Epithelial cell of prostate (primary cell): ENCODE measurements around the gene MGAT1.

ENCODE experiments used
- DNase-seq: peaks from one replicate; pipeline ENCODE4 v3.0.0-alpha.2; 2011; ENCODE audit warnings: low read depth, low spot score
- H3K27ac ChIP-seq: fragments of 450-650 bp; 2 replicates; pipeline ENCODE4 v1.5.1; 2017; ENCODE audit warnings: mild to moderate bottlenecking

MGAT1 gene

DNA sequence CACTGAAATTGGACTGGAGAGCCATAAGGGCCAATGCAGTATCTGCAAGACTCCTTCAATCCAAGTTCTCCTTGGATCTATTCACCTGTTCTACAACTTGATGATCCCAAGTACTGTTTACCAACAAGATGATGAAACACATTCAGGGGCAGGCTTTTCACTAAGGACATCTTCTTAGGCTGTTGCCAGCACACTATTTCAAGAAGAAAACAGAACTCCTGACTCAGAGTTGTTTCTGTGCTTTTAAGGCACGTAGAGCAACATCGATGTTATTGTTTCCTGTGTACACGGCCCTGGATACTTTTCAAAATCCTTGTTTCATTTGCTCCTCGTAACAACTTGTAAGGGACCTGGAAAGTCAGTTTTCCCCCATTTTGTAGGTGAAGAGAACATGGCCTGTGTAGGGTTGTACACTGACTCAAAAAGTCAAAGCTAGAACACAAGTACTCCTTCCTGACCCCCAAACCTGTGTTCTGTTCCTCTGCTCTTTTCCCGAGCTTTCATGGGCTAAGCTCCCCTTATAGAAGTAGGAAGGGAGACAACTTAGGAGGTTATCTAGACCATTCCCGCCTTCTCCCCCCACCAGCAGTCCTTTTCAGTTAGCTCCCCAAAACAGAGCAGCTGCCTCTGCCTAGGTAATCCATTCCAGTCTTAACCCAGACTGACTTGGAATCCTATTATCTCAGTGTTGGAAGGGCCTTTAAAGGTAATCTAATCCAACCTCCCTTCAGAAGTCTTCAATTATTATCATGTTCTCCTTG, 5.2 kb upstream of the MGAT1 start:
- peak overlapping the region; percentile 94 for H3K27ac ChIP-seq
- no peak for DNase-seq

DNA sequence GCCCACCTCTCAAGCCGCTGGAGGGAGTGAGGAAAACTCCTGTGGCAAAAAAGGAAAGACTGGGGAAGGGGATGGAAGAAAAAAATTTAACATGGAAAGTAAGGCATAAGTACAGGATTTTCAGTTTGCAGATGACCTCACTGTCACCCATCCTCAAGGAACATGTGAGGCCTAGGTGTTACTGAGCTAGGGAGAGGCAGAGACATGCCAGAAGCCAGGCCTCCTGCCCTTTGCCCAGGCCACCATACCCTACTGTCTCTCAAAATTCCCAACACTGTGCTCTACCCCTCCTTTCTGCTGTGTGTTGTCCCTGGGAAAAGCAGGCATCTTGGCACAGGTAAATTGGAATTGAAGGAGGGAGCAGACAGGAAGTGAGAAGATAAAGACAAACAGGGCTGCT, 4.4 kb upstream of the MGAT1 start:
- H3K27ac ChIP-seq: peak overlapping the region; percentile 94
- no peak for DNase-seq

GRCh38 chr5:180806351-180807011, 3.9 kb upstream of the MGAT1 start:
- H3K27ac ChIP-seq: peak overlapping the region; percentile 94
- DNase-seq: no peak

- peak overlapping the region; percentile 96 for H3K27ac ChIP-seq
- DNase-seq: no peak
Observed at GRCh38 chr5:180804129-180804618, 1.6 kb upstream of the MGAT1 start.

DNA sequence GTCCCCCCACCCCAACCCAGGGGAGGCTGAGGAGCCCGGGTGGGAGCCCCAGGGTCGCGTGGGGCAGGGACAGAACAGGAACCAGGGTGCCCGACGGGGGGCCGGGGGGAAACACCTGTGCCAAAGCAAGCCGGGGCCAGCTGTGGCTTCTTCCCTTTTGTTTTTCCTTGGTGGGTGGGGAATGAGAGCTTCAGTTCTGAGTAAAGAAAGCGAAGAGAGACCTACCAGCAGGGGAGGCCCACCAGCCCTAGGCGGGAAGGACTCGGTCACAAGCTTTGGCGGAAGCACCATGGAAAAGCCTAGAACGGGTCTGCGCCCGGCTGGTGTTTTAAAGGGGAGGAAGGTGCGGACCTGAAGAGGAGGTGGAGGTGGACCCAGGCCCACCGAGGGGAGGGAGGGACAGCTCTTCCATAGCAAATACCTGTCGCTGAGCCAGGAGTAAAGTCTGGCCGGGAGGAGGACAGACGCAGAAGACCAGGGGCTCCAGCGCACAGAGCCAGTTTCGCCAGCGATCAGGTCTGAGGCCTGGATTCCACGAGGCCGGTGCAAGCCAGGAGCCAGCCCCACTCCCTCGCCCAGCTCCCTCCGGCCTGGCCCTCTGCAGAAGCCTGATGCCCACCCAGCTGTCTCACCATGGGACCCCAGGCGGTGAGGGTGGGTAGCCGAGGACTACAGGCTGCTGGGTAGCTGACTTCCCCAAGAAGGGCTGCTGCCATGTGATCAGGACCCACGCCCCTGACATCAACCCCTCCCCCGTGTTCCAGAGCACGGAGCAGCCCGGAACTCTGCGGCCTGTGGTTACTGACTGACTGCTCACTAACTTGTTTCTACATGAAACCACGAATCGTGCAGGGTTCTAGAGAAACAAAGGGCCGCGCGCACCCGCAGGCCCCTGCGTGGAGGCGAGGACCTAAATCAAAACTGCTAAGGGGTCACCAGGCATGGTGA, 849 bp upstream of the MGAT1 start:
- peak overlapping the region; percentile 96 for H3K27ac ChIP-seq
- DNase-seq: peak; percentile 56

DNA sequence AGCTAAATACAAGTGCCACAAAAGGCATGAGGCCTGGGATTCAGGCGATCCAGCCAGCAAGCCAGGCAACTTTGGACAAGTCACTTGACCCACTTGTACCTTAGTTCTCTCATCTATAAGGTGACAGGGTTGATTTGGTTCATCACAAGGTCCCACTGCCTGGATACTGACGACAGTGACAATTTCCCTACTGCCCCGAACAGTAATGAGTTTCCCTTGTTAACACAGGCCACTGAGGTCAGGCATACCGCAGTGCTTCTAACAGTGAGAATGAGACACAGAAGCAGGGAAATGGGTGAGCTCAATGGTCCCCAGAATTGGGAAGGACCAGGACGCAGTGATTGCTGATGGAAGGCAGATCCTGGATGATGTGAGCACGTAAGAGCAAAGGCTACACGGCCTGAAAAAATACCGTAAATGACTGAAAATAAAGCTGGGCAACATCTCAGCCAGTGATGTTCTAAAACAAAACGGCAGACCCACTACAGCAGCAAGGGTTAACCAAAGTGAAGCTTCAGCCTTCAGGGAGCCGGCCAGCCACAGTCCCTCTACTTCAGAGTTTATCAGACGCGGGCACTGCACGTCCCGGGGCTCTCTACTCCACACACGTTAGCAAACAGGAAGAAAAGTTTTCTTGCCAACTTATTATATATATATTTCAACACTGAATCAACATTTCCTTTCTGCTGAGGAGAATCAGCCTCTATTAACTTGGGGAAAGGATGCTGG, 846 bp downstream of the MGAT1 start:
- H3K27ac ChIP-seq: peak overlapping the region; percentile 96
- no peak for DNase-seq

GRCh38 chr5:180799902-180800801, 2.5 kb downstream of the MGAT1 start:
- peak overlapping the region; percentile 96 for H3K27ac ChIP-seq
- no peak for DNase-seq

- peak overlapping the region; percentile 96 for H3K27ac ChIP-seq
- DNase-seq: no peak
Observed at GRCh38 chr5:180799194-180799593, 3.4 kb downstream of the MGAT1 start.

GRCh38 chr5:180798193-180798592, 4.4 kb downstream of the MGAT1 start:
- H3K27ac ChIP-seq: no peak overlapping the region

DNA sequence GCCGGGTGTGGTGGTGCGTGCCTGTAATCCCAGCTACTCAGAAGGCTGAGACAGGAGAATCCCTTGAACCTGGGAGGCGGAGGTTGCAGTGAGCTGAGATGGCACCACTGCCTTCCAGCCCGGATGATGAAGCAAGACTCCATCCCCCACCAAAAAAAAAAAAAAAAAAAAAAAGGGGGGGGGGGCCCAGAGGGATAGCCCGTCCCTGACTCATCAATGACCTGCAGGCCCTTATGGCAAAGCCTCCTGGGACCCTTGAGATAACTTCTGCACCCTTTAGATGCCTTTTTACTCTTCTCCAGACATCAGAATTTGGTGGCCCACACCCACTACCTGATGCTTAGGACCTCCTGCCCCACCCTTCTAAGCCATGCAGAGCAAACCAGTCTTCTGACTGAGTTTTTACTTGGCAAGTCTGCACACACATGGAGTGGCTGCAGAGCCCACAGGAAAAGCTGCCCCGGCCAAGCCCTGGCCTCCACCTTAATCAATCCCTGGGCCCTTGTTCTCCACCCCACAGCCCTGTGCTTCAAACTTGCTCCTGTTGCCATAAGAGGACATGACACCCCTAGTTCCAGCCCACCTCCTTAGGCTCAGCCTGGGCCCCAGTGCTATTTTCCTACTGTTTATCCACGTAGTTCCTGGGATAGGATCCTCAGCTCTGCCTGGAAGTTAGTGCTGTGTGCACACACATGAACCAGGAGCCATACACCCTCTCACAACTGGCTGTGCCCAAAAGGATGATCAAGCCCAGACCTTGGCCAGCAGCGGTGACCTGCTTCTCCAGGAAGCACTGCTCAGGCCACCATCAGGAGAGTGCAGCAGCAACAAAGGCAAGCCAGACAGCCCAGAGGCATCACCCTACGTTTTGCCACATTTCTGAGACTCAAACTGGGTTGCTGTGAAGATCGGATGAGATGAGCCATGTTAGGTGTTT, 5.1 kb downstream of the MGAT1 start:
- no peak for DNase-seq
- H3K27ac ChIP-seq: no peak overlapping the region

More at GRCh38 chr5:180798193-180798592, 4.4 kb downstream of the MGAT1 start:
- DNase-seq: no peak

DNA sequence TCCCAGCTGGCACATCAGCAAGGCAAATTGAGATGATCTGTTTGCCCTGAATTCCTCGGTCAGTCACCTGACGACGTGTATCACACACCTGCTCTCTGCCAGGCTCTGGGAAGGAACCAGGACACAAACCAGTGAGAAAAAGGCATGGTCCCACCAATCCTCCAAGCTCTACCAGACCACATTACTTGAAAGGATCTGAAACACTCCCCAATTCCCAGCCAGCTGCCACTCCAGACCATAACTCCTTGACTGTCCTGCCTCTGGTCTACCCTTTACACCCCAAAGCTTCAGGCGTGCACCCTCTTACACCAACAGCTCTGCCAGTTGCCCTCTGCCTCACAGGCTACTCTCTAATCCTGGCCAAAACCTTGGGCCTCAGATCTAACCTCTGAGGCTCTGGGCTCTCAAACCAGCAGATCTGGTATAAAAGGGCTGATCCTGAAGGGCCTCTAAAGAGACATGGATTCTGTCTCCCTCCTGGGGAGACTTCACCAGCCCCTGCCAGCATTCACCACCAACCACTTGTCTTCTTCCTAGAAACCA, 6.8 kb downstream of the MGAT1 start:
- DNase-seq: no peak
- H3K27ac ChIP-seq: no peak overlapping the region

DNA sequence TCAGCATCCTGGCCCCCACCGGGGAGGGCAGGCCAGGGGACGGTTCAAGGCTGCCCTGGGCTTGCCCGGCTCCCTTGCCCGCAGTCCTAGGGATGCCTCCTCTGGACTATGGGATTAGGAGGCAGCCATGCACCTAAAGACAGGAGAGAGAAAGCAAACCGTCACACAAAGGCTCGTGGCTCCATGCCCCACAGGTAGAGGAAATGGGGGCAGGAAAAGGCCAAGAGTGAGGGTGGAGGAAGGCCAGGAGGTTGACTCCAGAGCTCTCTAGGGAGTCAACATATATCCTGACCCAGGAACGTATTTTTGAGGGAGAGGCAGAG, 9.7 kb downstream of the MGAT1 start:
- H3K27ac ChIP-seq: no peak overlapping the region
- DNase-seq: no peak

DNA sequence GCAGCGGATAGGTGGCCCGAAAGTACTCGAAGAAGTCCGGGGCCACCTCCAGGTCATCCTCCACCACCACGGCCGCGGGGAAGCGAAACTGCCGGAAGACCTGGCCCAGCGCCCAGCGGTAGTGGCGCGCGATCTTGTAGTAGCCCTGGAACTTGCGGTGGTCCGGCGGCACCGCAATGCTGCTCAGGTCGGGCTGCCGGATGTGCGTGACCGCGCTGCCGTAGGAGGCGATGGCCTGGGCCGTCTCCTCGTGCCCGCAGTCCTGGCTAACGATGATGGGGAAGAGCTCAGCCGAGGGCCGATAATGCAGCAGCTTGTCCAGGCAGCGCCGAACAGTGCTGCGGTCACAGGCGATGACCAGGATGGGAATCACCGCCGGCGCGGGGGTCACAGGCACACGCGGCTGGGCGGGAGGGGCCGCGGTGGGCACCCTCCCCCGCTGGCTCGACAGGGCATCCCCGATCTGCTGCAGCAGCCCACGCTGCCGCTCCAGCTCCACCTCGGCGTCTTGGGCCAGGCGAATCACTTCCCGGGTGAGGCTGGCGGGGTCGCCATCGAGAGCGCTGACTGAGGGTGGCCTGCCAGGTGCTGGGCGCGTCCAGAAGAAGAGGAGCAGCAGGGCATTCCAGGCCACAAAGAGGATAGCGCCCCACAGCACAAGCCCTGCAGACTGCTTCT, 10.2 kb downstream of the MGAT1 start:
- H3K27ac ChIP-seq: no peak overlapping the region
- no peak for DNase-seq

- no peak for DNase-seq
- no peak overlapping the region for H3K27ac ChIP-seq
Observed at GRCh38 chr5:180791611-180792213, 10.9 kb downstream of the MGAT1 start.

GRCh38 chr5:180790524-180790923, 12.1 kb downstream of the MGAT1 start:
- no peak for DNase-seq
- no peak overlapping the region for H3K27ac ChIP-seq

- no peak overlapping the region for H3K27ac ChIP-seq
- DNase-seq: no peak
Observed at GRCh38 chr5:180790020-180790419, 12.6 kb downstream of the MGAT1 start.
